Stimulated activated CD4-positive, alpha-beta T cell treated with anti-CD3 and anti-CD28 coated beads, Interleukin-2, amount 100 ng/mL, for 24 hours (primary cell): ENCODE results near the gene GGA1.
A peak's percentile ranks its signal among the peaks of the same experiment; 100 is the strongest.
"Not testable (repeated sequence)": the region's sequence is repeated elsewhere in the genome, so short reads cannot be mapped to it uniquely, and the experiment has no call there.

ENCODE experiments used
- DNase-seq, 2 donors: peaks; one replicate each; pipeline ENCODE4 v3.0.0-alpha.2; 2020

Gene GGA1

DNA sequence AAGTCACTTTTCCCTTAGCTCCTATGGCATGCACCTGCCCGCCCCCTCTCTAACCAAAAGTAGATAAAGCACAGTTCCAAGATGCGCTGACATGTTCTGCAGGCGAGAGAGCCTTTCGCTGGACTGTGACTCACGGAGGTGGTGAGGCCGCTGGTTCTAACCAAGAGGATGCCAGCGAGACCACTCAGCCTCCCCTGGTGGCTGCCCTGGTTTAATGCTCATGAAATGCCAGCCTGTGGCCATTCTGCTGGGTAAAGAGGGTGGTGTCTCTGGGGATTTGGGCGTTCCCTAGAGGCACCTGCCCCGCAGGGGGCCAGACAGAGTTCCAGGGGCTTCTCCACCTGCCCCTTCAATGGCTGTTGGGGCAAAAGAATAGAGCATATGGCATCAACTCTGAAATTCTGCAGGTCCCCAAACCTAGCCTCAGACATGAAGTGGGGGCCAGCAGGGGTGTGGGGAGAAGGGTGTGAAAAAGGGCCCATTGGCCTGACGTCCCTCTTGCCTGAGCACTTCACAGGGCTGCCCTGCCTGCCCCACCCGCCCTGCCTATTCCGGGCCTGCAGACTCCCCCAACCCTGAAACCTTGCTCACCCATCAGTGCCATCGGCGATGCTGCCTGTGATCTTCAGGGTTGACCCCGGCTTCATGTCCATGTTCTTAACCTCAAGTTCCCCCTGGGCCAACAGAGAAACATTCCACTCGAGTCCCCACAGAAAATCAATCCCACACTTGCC, 37.2 kb upstream of the GGA1 start:
- no peak for DNase-seq

DNA sequence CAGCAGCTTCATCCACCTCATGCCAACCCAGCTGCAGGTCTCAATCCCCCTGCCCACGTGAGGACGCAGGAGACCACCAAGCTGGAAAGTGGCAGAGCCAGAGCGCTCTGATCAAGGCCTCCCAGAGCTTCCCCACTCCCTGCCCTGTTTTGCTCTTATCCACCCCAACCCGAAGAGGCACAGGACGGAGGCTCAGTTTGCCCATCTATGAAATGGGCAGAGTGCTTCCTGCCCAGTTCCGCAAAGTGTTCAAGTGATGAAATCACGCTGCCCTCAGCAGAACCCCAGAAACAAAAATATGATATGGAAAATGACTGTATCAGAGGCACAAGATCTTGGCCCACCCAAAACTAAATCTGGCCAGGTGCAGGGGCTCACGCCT, 36.7 kb upstream of the GGA1 start:
- no peak for DNase-seq

DNA sequence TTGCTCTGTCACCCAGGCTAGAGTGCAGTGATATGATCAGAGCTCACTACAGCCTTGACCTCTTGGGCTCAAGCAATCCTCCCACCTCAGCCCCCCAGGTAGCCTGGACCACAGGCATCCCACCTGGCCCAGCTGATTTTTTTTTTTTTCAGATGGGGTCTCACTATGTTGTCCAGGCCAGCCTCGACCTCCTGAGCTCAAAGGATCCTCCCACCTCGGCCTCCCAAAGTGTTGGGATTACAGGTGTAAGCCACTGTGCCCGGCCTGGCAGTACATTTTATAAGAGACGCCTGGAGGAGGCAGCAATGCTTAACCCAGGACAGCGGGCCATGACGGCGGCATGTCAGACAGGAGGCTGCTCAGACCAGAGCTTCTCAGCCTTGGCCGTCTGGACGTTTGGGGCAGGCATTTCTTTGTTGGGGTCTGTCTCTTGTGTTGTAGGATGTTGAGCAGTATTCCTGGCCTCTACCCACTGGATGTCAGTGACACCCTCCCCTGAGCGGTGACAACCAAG, 33.1 kb upstream of the GGA1 start:
- DNase-seq: no peak

DNA sequence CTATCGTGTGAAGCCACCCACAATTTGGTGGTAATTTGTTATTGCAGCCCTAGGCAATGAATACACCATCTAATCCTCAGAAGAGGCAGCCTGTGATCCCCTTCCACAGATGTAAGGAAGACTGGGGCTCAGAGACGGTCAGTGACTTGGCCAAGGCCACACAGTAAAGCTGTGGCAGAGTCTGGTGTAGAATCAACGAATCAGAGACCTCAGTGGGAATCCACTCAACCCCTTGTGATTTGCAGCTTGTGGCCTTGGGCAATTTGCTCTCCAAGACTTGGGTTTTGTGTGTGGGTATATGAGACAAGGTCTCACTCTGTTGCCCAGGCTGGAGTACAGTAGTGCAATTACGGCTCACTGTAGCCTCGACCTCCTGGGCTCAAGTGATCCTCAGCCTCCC, 30.6 kb upstream of the GGA1 start:
- DNase-seq: no peak

DNA sequence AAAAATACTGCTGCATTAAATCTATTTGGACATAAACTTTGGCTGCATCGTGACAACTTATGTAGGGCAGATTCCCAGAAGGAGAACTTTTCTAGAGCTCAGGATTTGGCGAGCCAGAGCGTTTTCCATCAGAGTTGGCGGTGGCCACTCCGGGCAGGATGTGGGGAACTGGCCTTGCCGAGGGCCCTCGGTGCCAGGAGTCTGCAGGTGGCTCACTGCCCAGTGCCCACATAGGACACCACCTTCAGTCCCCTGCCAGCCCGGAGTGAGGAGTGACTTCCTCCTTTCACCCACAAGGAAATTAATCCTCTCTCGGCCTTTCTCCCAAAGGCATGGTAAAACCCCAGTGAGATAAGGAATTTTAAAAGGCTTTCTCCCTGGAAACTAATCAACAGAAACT, 27.1 kb upstream of the GGA1 start:
- DNase-seq: no peak

DNA sequence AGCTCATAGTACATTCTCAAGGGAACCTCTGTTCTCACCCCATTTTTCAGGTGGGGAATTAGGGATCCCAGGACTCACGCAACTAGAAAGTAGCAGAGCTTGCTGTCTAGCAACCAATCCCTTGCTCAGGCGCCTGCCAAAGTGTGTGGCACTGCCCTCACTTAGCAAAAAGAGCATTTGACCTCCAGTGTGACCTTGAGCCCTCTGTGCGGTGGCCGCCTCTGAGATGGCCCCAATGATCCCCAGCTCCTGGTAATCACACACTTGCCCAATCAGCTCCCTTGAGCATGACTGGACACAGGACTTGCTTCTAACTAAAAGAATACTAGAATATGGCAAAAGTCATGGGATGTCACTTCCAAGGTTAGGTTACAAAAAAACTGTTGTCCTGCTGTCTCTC, 26.1 kb upstream of the GGA1 start:
- DNase-seq: no peak

DNA sequence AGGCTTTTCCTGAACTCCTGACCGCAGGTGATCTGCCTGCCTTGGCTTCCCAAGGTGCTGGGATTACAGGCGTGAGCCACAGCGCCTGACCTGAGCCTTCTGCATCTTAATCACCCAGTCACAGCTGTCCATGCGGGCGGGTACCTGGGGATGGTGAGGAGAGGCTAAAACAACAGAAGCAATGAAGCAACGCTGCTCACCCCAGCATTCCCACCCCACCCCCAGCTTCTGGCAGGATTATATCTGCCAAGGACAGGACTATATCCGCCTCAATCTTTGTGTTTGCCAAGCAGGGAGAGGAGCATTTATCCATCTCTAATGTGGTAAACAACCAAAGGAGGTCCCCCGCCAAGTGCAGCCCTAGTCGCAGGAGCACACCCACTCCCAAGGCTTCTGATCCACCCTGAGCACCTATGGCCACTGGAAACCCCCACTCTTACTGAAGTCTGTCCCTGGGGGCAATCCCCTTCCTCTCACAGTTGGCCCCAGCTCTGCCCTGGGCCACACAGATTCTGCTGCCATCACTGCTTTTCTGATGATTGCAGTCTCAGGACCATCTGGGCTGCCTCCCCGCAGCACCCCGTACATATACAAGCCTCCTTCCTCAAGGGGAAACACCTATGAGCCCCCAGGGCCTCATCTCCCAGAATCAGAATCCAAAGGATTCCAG, 20.0 kb upstream of the GGA1 start:
- no peak for DNase-seq

DNA sequence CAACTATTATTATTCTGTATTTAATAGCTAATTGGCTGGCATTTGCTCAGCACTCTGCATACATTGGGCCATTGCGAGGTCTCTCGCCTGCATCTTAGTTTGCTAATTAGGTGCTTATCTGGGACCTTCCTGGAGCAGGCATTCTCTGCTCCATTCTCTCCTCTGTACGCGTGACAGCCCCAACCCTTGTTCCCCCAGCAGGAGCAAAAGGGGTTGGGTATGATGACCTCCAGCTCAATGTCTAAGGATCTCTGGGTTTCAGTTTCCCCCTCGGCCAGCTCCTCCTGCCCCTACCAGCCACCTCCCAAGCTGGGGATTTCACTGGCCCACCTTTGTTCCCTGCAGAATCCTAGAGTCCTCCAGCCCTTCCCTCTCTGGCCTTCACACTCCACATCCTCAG, 19.0 kb upstream of the GGA1 start:
- DNase-seq: no peak

DNA sequence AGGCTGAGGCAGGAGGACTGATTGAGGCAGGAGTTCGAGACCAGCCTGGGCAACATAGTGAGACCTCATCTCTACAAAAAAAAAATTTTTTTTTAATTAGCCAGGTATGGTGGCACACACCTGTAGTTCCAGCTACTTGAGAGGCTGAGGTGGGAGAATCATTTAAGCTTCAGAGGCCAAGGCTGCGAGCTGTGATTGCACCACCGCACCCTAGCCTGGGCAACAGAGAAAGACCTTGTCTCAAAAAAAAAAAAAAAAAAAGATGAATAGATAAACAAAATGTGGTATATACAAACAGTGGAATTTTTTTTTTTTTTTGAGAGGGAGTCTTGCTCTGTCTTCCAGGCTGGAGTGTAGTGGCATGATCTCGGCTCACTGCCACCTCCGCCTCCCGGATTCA, 17.6 kb upstream of the GGA1 start:
- DNase-seq: not testable (repeated sequence)

DNA sequence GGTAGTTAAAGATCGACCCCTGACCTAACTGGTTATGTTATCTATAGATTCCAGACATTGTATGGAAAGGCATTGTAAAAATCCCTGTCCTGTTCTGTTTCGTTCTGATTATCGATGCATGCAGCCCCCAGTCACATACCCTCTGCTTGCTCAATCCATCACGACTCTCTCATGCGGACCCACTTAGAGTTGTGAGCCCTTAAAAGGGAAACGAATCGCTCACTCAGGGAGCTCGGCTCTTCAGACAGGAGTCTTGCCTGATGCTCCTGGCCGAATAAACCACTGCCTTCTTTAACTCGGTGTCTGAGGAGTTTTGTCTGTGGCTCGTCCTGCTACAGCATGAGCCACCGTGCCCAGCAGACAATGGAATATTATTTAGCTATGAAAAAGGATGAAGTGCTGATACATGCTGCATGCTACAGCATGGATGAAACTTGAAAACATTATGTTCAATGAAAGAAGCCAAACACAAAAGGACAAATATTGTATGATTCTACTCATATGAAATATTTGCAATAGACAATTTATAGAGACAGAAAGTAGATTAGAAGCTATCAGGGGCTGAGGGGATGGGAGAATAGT, 16.7 kb upstream of the GGA1 start:
- no peak for DNase-seq

DNA sequence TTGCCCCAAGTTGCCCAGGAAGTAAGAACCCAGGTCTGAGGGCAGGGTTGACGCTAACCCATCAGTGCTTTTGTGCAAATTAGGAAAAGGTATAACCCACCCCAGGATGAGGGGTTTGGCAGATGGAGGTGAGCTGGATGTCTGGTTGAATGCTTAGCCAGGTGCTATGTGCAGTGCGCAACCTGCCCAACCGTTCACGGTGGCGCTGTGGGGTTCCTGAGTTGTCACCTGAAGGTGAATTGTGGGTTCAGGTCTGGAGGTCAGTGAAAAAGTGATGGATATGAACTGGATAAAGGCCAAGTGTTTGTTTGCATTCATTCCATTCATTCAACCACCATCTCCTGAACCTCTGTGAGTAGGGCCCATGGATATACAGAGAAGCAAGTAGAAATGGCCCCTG, 14.4 kb upstream of the GGA1 start:
- DNase-seq: no peak

DNA sequence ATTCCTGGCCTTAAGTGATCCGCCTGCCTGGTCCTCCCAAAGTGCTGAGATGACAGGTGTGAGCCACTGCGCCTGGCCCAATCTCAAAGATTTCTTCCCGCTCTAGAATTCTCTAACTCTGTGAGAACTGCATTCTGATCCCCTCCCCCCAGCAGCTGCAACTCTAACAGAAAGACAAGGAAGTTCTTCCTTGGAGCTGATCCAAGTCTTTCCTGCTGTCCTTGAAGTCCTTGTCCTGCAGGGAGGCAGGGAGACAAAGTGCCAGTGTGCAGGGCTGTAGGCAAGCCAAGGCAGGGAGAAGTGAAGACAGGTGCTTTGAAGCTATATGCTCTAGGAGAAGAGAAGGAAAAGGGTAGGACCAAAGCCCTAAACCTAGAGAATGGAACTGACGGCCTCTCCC, 9.5 kb upstream of the GGA1 start:
- DNase-seq: no peak

DNA sequence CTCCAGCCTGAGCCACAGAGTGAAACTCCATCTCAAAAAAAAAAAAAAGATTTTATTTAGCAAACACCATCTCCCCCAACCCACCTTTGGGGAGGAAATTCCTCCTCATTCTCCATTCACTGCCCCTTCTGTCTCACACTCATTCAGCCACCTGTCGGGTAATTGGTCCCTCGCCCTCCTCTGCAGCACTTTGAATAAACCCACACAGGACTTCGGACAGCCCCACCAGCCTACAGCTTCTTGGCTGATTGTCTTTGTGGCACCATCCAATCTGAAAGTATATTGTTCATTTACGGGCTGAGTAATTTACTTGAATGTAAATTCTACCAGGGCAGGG, 7.5 kb upstream of the GGA1 start:
- no peak for DNase-seq

DNA sequence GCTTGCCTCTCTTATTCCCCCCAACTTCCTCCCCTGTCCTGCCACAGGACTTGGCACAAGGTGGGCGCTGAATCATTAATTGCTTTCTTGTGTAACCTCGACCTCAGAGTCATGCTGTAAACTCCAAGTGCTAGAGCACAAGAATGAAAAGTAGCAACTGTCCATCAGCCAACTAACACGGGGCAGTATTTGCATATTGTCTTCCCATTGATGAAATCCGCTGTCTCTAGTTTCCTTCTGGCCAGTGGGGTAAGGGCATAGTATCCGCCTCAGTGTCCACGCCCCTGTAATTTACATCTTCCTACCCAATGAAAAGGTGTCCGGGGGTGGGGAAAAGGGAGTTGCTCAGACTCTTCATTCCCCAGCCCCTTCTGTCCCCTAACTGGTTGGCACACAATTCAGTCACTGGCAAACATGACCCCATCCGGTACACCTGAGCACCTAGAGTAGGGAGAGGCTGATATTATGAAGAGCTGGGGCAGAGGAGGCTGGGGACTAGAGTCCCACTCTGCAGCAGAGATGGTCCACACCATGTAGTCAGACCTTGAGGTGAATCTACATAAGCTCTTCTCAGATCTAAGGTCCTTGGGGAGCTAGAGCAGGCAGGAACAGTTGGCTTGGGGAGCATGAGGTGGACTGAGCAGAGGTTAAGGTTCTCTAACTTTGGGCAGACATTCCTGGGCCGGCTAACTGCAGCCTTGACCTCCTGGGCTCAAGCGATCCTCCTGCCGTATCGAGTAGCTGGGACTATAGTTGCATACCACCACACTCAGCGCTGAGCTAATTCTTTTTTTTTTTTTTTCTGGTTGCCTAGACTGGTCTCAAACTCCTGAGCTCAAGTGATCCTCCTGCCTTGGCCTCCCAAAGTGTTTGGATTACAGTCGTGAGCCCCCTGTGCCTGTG, 6.8 kb upstream of the GGA1 start:
- DNase-seq: no peak

DNA sequence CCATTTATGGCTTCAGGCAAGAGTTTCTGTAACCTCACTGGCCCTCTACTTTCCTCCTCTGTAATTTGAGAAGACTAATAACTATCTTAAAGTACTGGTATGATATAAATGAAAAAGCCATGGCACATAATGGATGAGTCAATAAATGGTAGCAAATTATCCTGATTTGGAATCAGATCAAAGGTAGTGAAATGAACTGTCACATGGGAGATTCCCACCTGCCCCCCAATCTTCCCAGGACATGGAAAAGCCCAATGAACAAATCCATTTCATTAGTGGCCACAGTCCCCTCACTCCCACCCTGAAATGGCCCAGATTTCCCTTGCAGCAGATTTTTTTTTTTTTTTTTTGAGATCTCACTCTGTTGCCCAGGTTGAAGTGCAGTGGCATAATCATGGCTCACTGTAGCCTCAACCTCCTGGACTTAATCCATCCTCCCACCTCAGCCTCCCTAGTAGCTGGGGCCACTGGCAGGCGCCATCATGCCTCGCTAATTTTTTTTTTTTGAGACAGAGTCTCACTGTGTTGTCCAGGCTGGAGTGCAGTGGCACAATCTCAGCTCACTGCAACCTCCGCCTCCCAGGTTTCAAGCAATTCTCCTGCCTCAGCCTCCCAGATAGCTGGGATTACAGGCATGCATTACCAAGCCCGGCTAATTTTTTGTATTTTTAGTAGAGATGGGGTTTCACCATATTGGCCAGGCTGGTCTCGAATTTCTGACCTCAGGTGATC, 5.9 kb upstream of the GGA1 start:
- DNase-seq: not testable (repeated sequence)

DNA sequence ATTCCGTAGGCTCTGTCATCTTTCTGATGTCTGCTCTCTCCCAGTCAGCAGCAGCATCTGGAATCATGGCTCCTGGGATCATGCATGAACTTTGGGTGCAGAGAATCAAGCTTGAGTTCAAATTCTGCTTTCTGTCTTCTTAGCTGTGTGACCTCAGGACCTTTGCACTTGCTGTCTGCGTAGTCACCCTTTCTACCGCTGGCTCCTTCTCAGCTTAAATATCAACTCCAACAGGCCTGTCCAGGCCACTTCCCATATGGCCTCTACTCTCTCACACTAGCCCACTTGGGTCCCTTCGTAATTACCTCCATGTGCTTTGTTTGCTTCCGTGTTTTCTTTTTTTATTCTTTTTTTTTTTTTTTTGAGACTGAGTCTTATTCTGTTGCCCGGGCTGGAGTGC, 4.6 kb upstream of the GGA1 start:
- no peak for DNase-seq

DNA sequence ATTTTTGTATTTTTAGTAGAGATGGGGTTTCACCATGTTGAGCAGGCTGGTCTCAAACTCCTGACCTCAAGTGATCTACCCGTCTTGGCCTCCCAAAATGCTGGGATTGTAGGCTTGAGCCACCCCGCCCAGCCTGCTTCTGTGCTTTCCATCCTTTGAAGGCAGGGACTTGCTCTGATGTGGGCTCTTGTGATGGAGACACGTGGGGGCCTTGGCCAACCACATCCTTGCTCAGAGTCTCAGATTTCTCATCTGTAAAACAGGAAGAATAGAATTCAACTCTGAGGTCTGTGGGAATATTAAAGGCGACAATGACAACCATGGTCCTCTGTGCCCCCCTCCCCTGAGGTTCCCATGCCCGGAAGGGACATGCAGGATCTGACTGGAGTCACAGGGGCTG, 3.8 kb upstream of the GGA1 start:
- DNase-seq: peak; percentile 43 to 49

DNA sequence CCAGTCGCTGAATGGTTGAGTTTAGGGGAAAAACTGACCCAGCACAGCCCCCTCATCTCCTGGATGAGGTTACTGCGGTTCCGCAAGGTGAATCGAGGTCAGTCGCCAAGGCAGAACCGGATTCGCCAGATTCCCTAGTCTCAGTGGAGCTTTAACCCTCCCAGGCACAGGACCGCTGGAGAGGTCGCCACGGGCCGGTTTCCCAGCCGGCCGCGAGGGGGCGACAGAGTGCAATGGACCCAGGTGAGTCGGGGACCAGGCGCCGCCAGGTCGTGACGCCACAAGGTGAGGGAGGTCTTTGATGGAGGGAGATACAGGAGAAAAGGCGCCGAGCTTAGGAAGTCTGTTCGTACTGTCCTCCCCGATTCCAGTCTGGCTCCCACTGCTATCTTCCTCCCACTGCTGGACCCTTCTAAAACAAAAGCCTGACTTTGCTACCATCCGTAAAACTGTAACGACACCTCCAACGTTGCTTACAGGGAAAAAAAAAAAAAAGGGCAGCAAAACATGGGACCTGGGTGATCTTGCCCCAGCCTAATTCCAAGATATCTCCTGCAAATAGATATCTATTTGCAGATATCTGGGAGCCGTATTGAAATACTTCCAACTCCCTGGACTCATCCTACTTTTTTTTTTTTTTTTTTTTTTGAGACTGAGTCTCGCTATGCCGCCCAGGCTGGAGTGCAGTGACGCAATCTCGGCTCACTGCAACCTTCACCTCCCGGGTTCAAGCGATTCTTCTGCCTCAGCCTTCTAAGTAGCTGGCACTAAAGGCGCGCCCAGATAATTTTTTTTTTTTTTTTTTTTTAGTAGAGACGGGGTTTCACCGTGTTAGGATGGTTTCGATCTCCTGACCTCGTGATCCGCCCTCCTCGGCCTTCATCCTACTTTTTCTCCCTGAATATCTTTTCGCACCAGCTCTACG, 1.4 kb upstream of the GGA1 start:
- DNase-seq: peak; percentile 95

DNA sequence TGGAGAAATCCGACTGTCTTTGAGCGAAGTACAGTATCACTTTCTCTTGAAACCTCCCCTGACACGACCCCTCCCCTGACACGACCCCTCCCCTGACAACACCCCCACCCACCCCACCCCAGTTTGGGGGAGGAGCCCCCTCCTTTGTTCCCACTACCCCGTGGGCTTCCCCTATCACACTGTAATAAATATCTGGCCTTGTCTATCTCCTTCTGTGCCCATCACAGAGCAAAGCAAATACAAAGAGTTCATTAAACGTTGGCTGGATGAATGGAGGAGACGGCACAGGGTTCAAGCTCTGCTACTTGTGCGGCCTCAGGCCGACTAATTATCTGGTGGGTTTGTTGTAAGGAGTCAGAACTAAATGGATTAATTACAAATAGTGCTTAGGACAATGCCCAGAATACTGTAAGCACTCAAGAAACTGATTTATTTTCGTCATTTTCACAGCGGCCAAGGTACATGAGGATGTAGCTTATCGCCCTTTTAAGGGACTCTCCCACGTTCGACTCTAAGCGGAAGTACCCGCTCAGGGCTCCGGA, 628 bp upstream of the GGA1 start:
- DNase-seq: peak in 1 of 2 donors; percentile 42

DNA sequence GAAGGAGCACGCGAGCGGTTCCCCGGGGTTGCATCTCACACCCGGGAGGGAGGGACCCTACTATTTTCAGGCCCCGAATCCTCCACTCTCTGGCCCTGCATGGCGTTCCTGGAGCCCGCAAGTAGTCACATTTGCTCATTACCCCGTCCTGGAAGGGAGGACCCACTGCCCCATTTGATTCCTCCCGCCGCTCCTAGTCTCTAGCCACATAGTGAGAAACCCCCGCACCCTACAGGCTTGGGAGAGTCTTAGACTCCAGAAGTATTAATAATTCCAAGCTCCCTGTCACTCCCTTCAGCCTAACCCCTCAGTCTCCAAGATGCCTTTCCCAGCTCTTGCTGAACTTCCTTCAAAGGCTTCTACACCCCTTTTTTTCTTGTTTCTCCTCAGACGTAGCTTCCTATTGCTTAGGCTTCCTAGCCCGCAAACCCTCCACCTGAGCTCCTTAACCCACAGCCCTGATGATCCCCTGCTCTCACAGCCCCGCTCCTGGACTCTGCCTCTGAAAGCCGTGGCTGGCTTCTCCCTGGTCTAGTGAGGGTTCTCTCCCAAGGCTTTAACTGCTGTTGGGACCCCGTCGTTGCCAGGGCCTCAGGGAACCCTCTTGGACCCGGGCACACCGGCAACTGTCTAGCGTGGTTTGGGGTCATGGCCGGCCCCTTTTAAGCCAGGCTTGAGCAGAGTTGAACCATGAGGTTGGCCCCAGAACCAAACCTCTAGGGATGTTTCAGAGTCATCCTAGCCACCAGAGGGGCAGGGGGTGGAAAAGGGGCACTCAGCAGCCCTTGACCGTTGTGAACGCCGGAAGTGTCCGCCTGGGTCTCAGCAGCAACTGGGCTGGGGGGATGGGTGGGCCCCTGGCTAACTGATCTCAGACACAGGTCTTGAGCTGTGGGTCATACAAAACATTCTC, 862 bp downstream of the GGA1 start:
- DNase-seq: no peak
